HEK293 (cell line): ENCODE results near the gene RXRG.

Experiments
- CTCF ChIA-PET: fragments of 350-600 bp; formaldehyde crosslinking; extraction: SDS; loops from one replicate; lab custom pipeline; 2021; ENCODE audit warnings: antibody characterized with exemption; lab: Yijun Ruan, JAX
- POLR2A ChIA-PET: fragments of 300-600 bp; formaldehyde crosslinking; extraction: SDS; loops from one replicate; lab custom pipeline; 2020; ENCODE audit warnings: antibody characterized with exemption, inconsistent platforms; lab: Yijun Ruan, JAX
- H3K27ac ChIP-seq: fragments of 200-500 bp; sonication (Bioruptor generic); 2 replicates; pipeline ENCODE4 v1.5.1; 2014; ENCODE audit warnings: low read depth, low read length, control low read depth, inconsistent platforms; ENCODE audit errors: extremely low read depth
- H3K36me3 ChIP-seq, 2 experiments: fragments of 200-500 bp in 1 of 2; sonication (Bioruptor generic) in 1 of 2; 1 replicate in 1 of 2; 2 replicates in 1 of 2; pipeline ENCODE4 v1.5.1; 2014 to 2017; ENCODE audit warnings: inconsistent platforms in 2 of 2, low read length in 2 of 2; ENCODE audit not compliant: control insufficient read depth in 2 of 2, insufficient read depth in 1 of 2
- H3K4me1 ChIP-seq: fragments of 200-500 bp; sonication (Bioruptor generic); 2 replicates; pipeline ENCODE4 v1.5.1; 2014; ENCODE audit warnings: mild to moderate bottlenecking, low read length, inconsistent platforms; ENCODE audit not compliant: control insufficient read depth, insufficient read depth
- H3K4me3 ChIP-seq: 2 replicates; pipeline ENCODE4 v1.5.1; 2011; ENCODE audit warnings: low read depth, mild to moderate bottlenecking, control low read depth, low read length, moderate library complexity
- H3K9me3 ChIP-seq: fragments of 200-500 bp; sonication (Bioruptor generic); 2 replicates; pipeline ENCODE4 v1.5.1; 2014; ENCODE audit warnings: low read depth, low read length, inconsistent platforms; ENCODE audit not compliant: control insufficient read depth, insufficient read depth
- ATF2 ChIP-seq: fragments of 450-650 bp; formaldehyde crosslinking; IDR thresholded peaks from 2 replicates; pipeline ENCODE4 v1.5.1; 2016; ENCODE audit warnings: missing biosample characterization, missing genetic modification characterization, low read depth
- GLIS2 ChIP-seq: fragments of 450-650 bp; formaldehyde crosslinking; IDR thresholded peaks from 2 replicates; pipeline ENCODE4 v1.5.1; 2016; ENCODE audit warnings: missing biosample characterization, missing genetic modification characterization
- PBX3 ChIP-seq: sonication (generic); formaldehyde crosslinking; IDR thresholded peaks from 2 replicates; pipeline ENCODE4 v1.8.1; 2022; ENCODE audit warnings: mild to moderate bottlenecking, moderate library complexity, missing genetic modification reagents
- PRDM2 ChIP-seq: fragments of 450-650 bp; formaldehyde crosslinking; IDR thresholded peaks from 2 replicates; pipeline ENCODE4 v1.5.1; 2016; ENCODE audit warnings: missing biosample characterization, missing genetic modification characterization, borderline replicate concordance
- PRDM4 ChIP-seq: fragments of 450-650 bp; formaldehyde crosslinking; IDR thresholded peaks from 2 replicates; pipeline ENCODE4 v1.5.1; 2017; ENCODE audit warnings: missing biosample characterization, missing genetic modification characterization
- TCF7L2 ChIP-seq: IDR thresholded peaks from 2 replicates; pipeline ENCODE4 v1.6.1; 2011; ENCODE audit warnings: low read depth, mild to moderate bottlenecking, inconsistent platforms, low read length, moderate library complexity, borderline replicate concordance
- ZFP3 ChIP-seq: fragments of 450-650 bp; formaldehyde crosslinking; IDR thresholded peaks from 2 replicates; pipeline ENCODE4 v1.5.1; 2016; ENCODE audit warnings: low read depth, missing biosample characterization, missing genetic modification characterization
- ZNF148 ChIP-seq: fragments of 450-650 bp; formaldehyde crosslinking; IDR thresholded peaks from 2 replicates; pipeline ENCODE4 v1.5.0; 2017; ENCODE audit warnings: missing biosample characterization, missing genetic modification characterization, borderline replicate concordance
- ZNF266 ChIP-seq: fragments of 450-650 bp; formaldehyde crosslinking; IDR thresholded peaks from 2 replicates; pipeline ENCODE4 v1.5.1; 2016; ENCODE audit warnings: missing biosample characterization, missing genetic modification characterization, low read depth
- ZNF324 ChIP-seq: fragments of 450-650 bp; formaldehyde crosslinking; IDR thresholded peaks from 2 replicates; pipeline ENCODE4 v1.5.1; 2016; ENCODE audit warnings: missing biosample characterization, missing genetic modification characterization
- ZNF580 ChIP-seq: fragments of 450-650 bp; formaldehyde crosslinking; IDR thresholded peaks from 2 replicates; pipeline ENCODE4 v1.5.1; 2016; ENCODE audit warnings: missing biosample characterization, missing genetic modification characterization
- ZNF776 ChIP-seq: fragments of 450-650 bp; formaldehyde crosslinking; IDR thresholded peaks from 2 replicates; pipeline ENCODE4 v1.5.0; 2017; ENCODE audit warnings: missing biosample characterization, missing genetic modification characterization, borderline replicate concordance
- ZNF837 ChIP-seq: fragments of 450-650 bp; formaldehyde crosslinking; IDR thresholded peaks from 2 replicates; pipeline ENCODE4 v1.5.1; 2016; ENCODE audit warnings: missing biosample characterization, missing genetic modification characterization
- ZSCAN30 ChIP-seq: fragments of 450-650 bp; IDR thresholded peaks from 2 replicates; pipeline ENCODE4 v1.5.1; 2018; ENCODE audit warnings: missing biosample characterization, mild to moderate bottlenecking, missing genetic modification characterization, moderate library complexity

The RXRG gene

GRCh38 chr1:165442653-165443052 lies 2.3 kb downstream of the RXRG start (continued):
- TF ChIP-seq PRDM2 (tag by site-specific recombination) = no peak
- no peak for TF ChIP-seq ZNF580 (tag by site-specific recombination)

- TF ChIP-seq ZSCAN30 (tag by site-specific recombination) (no peak), ZNF324 (no peak), ZFP3 (tag by site-specific recombination) (no peak), PBX3 (CRISPR knock-in tag) (no peak), TCF7L2 (no peak), PRDM4 (tag by site-specific recombination) (no peak), ATF2 (tag by site-specific recombination) (no peak), ZNF148 (tag by site-specific recombination) (no peak), GLIS2 (tag by site-specific recombination) (no peak), ZNF776 (tag by site-specific recombination) (no peak), ZNF266 (tag by site-specific recombination) (no peak), ZNF837 (tag by site-specific recombination) (no peak)
- ChIA-PET POLR2A (no interaction called here), CTCF (no interaction called here)
- no peaks in the 10 kb centered on the region for H3K36me3 ChIP-seq
- H3K9me3 ChIP-seq = no peaks in the 10 kb centered on the region
- H3K27ac ChIP-seq = no peak overlapping the region
- no peak overlapping the region for H3K4me3 ChIP-seq
- H3K4me1 ChIP-seq = no peaks in the 10 kb centered on the region
Observed at GRCh38 chr1:165442053-165442452, 2.9 kb downstream of the RXRG start.
